Stimulated activated naive CD8-positive, alpha-beta T cell treated with anti-CD3 and anti-CD28 coated beads, Interleukin-15, Interleukin-2, amounts not matched to agents 100 U/mL and 50 U/mL, for 24 hours (primary cell): ENCODE measurements around the gene PLEKHM3.
A peak's percentile ranks its signal among the peaks of the same experiment; 100 is the strongest.

Source experiments
- ATAC-seq: fragments of 150-1000 bp; cut with Tn5 transposase; one replicate; pipeline ENCODE4 v1.10.0; 2021
- DNase-seq: peaks from one replicate; pipeline ENCODE4 v3.0.0; 2021

Gene PLEKHM3

DNA sequence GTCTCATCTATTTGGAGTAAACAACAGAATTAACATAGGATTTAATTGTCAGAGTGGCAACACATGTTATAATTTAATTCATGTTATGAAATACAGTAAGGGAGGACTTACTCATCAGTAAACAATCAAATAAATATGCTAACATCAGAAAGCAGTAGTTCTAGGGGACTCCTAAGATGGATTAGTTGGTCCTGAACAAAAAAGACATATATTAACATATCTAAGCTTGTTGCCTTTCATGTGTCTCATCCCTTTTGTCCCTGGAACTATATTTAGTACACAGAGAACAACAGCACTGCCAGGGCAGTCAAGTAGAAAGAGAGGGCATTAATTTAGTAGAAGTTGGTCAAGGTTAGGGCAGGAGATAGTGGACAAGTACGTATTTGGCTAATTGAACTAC, 137.8 kb downstream of the PLEKHM3 start:
- ATAC-seq (no peak), DNase-seq (no peak)

DNA sequence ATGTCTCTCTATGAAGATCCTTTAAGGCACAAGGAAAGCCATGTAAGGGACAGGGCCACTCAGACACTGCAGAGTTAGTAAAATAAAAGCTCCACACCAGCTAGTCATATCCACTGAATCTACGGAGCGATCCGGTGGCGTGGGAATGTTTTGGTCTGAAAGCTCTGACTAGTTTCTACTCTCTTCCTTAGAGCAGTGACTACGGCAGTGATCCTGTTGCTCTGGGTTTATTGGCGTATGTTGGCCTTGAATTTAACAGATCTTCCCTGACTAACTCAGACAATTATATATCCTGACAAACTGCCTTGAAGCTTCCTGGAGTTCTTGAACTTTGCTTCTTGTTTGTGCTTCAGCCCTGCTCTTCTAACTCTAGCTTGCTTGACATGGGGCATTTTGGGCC, 140.3 kb downstream of the PLEKHM3 start:
- DNase-seq (no peak), ATAC-seq (no peak)

DNA sequence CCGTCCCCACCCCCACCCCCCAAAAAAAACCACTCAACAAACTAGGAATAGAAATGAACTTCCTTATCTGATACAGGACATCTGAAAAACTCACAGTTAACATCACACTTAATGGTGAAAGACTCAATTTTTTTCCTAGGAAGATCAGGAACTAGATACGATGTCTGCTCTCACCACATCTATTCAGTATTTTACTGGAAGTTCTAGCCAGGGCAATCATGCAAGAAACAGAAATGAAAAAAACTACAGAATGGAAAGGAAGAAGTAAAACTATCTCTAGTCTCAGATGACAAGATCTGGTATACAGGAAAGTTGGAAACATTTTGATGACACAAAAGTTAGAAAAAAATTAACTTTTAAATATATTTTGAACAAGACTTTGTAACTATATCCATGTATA, 141.2 kb downstream of the PLEKHM3 start:
- ATAC-seq (no peak), DNase-seq (no peak)

DNA sequence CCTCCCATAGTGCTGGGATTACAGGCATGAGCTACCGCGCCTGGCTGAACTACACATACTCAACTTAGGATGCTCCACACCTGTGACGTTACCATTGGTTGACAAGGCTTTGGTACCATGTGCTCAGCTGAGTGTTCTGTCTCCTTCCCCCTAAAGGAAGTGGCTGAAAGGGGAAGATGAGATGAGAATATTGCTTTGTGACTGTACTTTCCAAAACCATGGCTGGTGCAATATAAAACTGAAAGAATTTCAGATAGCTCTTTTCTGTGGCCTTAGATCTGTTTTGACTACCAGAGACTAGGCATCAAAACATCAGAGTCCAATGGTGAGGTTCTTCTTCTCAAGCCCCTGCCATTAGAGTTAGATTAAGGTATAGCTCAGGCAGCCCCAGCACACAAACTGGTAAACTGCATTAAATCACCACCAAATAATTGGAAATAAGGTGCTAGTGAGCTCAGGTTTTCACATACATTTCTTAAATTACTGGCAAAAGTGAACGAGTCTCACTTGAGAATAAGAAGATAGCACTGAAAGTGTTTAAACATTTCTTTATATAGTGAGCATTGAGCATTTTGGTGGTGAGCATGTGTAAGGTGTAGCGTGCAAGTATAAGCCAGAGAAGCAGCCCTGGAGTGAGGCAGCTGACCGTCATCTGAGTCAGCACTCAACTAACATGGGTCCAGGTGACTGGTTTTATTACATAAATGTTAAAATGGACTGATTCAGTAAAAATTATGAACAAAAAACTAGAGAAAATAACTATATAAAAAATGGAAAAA, 142.1 kb downstream of the PLEKHM3 start:
- ATAC-seq = peak; percentile 19
- no peak for DNase-seq

DNA sequence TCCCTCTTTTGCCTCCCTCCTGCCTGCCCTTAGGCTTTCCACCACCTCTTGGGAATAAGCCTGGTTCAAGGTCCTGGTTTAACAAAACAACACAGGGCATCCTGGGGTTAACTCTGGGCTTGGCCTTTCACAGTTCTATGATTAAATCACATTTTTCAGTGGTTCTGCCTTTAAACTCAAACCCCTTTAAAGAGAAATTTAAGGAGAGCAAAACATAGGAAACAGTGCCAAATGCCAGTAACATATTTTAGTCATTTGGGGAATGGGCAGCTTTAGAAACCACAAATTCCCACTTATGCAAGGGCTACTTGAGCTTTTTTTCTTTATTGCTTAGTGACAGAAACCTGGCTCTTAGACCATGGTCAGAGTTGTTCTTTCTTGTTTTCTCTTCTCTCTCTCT, 143.4 kb downstream of the PLEKHM3 start:
- no peak for ATAC-seq
- no peak for DNase-seq

- ATAC-seq (no peak), DNase-seq (no peak)
These were observed 145.8 kb downstream of the PLEKHM3 start for GRCh38 chr2:207879536-207879935.

DNA sequence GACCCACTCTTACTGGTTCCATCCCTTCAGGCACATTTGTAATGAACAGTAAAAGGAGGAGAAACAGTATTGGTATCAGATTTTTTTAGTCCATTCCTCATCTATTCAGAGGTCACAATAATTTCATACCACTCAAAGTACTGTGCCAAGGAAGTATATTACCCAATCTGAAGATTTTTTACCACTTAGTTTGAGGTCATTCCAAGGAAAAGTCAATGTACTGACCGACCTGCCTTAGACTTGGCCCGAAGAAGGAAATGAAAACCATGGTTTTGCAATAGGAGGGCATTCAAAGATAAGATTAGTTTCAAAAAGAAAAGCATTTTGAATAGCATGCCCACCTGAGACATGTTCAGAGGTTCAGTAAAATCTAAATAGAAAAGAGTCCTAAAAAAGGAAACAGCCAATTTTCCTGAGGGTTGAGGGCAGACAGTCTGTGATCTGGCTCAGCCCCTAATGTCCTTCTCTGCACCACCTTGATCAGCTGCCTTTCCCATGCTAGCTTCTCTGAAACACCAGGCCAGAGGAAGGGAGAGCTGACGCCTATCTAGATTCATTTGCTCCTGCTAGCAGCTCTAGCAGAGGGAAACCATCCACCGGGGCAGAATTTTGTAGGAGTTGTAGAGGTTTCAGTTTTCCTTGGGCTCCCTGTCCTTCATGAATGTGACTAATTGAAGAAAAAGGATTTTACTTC, 148.3 kb downstream of the PLEKHM3 start:
- ATAC-seq (no peak), DNase-seq (no peak)

GRCh38 chr2:207875473-207876212, 149.7 kb downstream of the PLEKHM3 start:
- no peak for DNase-seq
- no peak for ATAC-seq

GRCh38 chr2:207873794-207874193, 151.5 kb downstream of the PLEKHM3 start:
- no peak for ATAC-seq
- DNase-seq = no peak

DNA sequence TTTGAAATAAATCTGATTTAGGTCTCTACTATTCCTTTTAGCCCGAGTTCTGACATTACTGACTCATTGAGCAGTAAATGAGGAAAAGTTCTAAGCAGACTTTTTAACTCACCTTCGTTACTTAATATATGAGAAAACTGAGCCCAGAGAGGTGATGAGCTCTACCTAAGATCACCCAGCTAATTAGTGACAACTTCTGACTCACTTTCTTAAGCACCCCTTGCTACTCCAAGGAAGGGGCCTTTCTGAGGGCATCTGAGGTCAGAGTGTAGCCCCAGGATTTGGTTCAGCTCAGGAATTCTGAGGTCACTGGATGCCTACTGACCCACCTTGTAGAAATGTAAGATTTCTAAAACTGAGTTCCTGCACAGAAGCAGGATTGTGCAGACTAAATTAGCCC, 153.4 kb downstream of the PLEKHM3 start:
- ATAC-seq = no peak
- no peak for DNase-seq

DNA sequence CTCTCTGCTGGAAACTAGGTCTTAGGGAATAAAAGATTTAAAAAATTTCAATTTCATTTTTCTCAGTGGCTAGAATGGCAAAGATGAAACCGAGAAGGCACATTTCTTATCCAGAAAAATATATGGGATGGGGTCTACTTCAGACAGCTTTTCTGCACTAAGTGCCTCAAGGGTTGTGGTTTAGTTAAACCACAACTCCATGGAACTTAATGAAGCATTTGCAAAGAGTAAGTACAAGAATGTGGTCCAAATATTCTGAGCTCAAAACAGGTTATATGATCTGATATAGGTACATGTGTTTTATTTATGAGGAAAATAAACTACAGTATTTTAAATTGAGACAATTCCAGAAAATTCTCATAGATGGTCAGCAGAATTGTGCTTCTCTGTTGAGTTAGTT, 153.8 kb downstream of the PLEKHM3 start:
- no peak for DNase-seq

GRCh38 chr2:207870814-207871213, 154.5 kb downstream of the PLEKHM3 start:
- DNase-seq (no peak), ATAC-seq (no peak)

More for the DNA sequence above, 153.8 kb downstream of the PLEKHM3 start:
- no peak for ATAC-seq

- DNase-seq = no peak
- no peak for ATAC-seq
These were observed 155.2 kb downstream of the PLEKHM3 start for GRCh38 chr2:207869784-207870778.

DNA sequence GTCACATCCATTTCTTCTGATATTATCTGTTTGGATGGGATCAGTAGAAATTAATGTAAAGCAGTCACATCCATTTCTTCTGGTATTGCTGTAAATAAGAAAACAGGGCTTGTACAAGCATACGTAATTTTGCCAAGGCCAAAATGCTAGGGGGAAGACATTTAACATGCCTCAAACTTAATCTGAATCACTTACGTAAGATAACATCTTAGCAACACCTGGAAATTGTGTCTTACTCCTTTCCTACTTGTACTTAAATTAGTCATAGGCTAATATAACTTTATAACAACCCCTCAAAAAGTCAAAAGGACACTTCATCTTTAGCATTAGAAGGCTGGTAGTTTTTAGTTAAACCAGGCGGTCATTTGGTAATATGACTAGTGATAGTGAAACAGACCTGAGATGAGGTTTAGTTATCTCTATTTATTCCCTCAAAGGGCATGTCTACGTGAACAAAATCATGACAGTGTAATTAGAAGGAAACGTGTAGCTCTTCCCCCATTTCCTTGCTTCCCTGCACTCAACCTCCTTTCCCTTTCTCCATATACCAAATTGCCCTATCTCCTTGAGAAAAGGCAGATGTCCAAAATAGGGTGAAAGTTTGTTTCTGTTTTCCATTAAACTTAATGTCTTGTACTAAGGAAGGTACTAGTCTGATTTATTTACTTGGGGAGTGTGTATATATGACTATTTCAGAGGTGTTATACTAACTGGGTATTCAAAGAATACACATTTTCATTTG, 156.3 kb downstream of the PLEKHM3 start:
- DNase-seq = no peak

DNA sequence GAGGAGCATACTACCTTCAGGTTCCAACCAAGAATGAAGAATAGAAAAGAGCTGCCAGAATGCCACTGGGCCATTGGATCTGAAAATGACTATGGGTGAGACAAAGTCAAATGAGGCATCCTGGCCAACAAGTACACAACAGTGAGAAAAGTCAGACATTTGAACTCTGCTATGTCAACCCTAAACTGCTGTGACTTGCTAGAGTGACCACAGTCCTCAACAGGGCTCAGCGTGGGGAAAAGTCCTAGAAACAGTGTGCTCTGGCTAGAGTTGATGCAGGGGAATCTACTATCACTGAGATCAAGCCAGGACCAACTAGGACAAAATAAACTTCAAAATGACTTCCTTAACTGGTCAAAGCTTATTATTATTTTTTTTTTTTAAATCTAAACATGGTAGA, 157.4 kb downstream of the PLEKHM3 start:
- ATAC-seq (no peak), DNase-seq (no peak)

More for the DNA sequence above, 156.3 kb downstream of the PLEKHM3 start:
- no peak for ATAC-seq

GRCh38 chr2:207867056-207867455, 158.3 kb downstream of the PLEKHM3 start:
- DNase-seq (no peak), ATAC-seq (no peak)

GRCh38 chr2:207865210-207865609, 160.1 kb downstream of the PLEKHM3 start:
- DNase-seq (no peak), ATAC-seq (no peak)

GRCh38 chr2:207863345-207863744, 162.0 kb downstream of the PLEKHM3 start:
- DNase-seq (no peak), ATAC-seq (no peak)

DNA sequence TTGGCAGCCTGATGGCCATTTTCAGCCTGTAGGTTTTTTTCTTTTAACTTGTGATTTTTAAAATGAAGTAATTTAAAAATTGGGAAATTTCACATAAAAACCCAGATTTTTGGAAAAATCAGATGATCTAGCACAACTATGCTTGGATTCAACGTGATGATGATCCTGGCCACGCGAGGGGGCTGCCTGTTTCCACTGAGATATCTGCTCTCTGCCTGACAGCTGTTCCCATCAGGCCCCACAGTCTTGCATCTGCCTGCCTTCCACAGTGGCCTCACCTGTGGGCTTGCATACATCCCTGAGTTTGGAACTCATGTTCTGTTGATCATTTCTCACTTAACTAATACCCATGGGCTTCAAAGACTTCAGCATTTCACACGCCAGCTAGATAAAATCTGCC, 163.5 kb downstream of the PLEKHM3 start:
- no peak for DNase-seq
- no peak for ATAC-seq

- DNase-seq (no peak), ATAC-seq (no peak)
These were observed 164.6 kb downstream of the PLEKHM3 start for GRCh38 chr2:207860685-207861084.

GRCh38 chr2:207855591-207855990, 169.7 kb downstream of the PLEKHM3 start:
- DNase-seq (no peak), ATAC-seq (no peak)
